H9 (cell line): ENCODE results near the gene ABHD16B. TPM values are rescaled to one million over a fixed set of nuclear protein-coding genes. Genes with fewer than 3 reads are reported as not detected.

ENCODE experiments used
- DNase-seq: peaks from one replicate; pipeline ENCODE4 v3.0.0-alpha.2; 2017
- H2AFZ ChIP-seq: one replicate; pipeline ENCODE4 v1.6.1; 2013; ENCODE audit warnings: mild to moderate bottlenecking, low read length, control low read depth, moderate library complexity
- H2AK5ac ChIP-seq: 2 replicates; pipeline ENCODE4 v1.6.1; 2013; ENCODE audit warnings: low read length, control low read depth, mixed read lengths; ENCODE audit not compliant: insufficient read length
- H2BK120ac ChIP-seq: one replicate; pipeline ENCODE4 v1.6.1; 2013; ENCODE audit warnings: low read depth, mild to moderate bottlenecking, low read length, control low read depth, inconsistent platforms; ENCODE audit not compliant: poor library complexity, severe bottlenecking
- H2BK12ac ChIP-seq: 2 replicates; pipeline ENCODE4 v1.6.1; 2013; ENCODE audit warnings: low read length, control low read depth, mixed read lengths, low read depth; ENCODE audit not compliant: insufficient read length
- H2BK15ac ChIP-seq: 2 replicates; pipeline ENCODE4 v1.6.1; 2013; ENCODE audit warnings: low read depth, low read length, control low read depth
- H2BK20ac ChIP-seq: one replicate; pipeline ENCODE4 v1.6.1; 2013; ENCODE audit warnings: low read depth, mild to moderate bottlenecking, low read length, control low read depth, inconsistent platforms; ENCODE audit not compliant: poor library complexity, severe bottlenecking
- H2BK5ac ChIP-seq: 2 replicates; pipeline ENCODE4 v1.6.1; 2013; ENCODE audit warnings: low read length, control low read depth, mixed read lengths; ENCODE audit not compliant: insufficient read length
- H3K14ac ChIP-seq: 2 replicates; pipeline ENCODE4 v1.6.1; 2013; ENCODE audit warnings: low read length, control low read depth; ENCODE audit not compliant: insufficient read depth
- H3K18ac ChIP-seq: 2 replicates; pipeline ENCODE4 v1.6.1; 2013; ENCODE audit warnings: low read depth, mild to moderate bottlenecking, mixed read lengths, low read length, control low read depth; ENCODE audit not compliant: insufficient read length
- H3K23ac ChIP-seq: 2 replicates; pipeline ENCODE4 v1.6.1; 2013; ENCODE audit warnings: low read length, control low read depth, mixed read lengths, low read depth; ENCODE audit not compliant: insufficient read length
- H3K23me2 ChIP-seq: 2 replicates; pipeline ENCODE4 v1.6.1; 2013; ENCODE audit warnings: low read depth, mild to moderate bottlenecking, mixed read lengths, low read length, control low read depth; ENCODE audit not compliant: insufficient read length, poor library complexity, severe bottlenecking
- H3K27ac ChIP-seq: 2 replicates; pipeline ENCODE4 v1.5.1; 2013; ENCODE audit warnings: low read length, control low read depth, mixed read lengths, low read depth; ENCODE audit not compliant: insufficient read length
- H3K27me3 ChIP-seq: 2 replicates; pipeline ENCODE4 v1.6.1; 2013; ENCODE audit warnings: low read length, control low read depth, inconsistent platforms; ENCODE audit not compliant: insufficient read depth
- H3K4ac ChIP-seq: 2 replicates; pipeline ENCODE4 v1.6.1; 2013; ENCODE audit warnings: low read depth, mild to moderate bottlenecking, control low read depth, inconsistent platforms, low read length, moderate library complexity
- H3K4me1 ChIP-seq: 2 replicates; pipeline ENCODE4 v1.6.1; 2013; ENCODE audit warnings: low read length, control low read depth, inconsistent platforms; ENCODE audit not compliant: insufficient read depth
- H3K4me2 ChIP-seq: 2 replicates; pipeline ENCODE4 v1.6.1; 2013; ENCODE audit warnings: low read length, control low read depth, mixed read lengths; ENCODE audit not compliant: insufficient read length, insufficient read depth
- H3K56ac ChIP-seq: 2 replicates; pipeline ENCODE4 v1.6.1; 2013; ENCODE audit warnings: low read depth, mild to moderate bottlenecking, mixed read lengths, low read length, control low read depth; ENCODE audit not compliant: insufficient read length
- H3K79me1 ChIP-seq: 2 replicates; pipeline ENCODE4 v1.6.1; 2013; ENCODE audit warnings: low read depth, mild to moderate bottlenecking, moderate library complexity, low read length, control low read depth, inconsistent platforms; ENCODE audit not compliant: insufficient read depth, poor library complexity, severe bottlenecking
- H3K79me2 ChIP-seq: 2 replicates; pipeline ENCODE4 v1.6.1; 2013; ENCODE audit warnings: low read length, control low read depth, inconsistent platforms; ENCODE audit not compliant: insufficient read depth
- H3K9ac ChIP-seq: 2 replicates; pipeline ENCODE4 v1.6.1; 2013; ENCODE audit warnings: low read length, control low read depth, mixed read lengths; ENCODE audit not compliant: insufficient read length; ENCODE audit errors: extremely low read depth
- H3K9me3 ChIP-seq: one replicate; pipeline ENCODE4 v1.6.1; 2013; ENCODE audit warnings: low read depth, low read length, inconsistent platforms; ENCODE audit not compliant: control insufficient read depth
- H3T11ph ChIP-seq: one replicate; pipeline ENCODE4 v1.6.1; 2013; ENCODE audit warnings: mild to moderate bottlenecking, low read length, control low read depth, inconsistent platforms
- H4K20me1 ChIP-seq: one replicate; pipeline ENCODE4 v1.6.1; 2013; ENCODE audit not compliant: control insufficient read depth, insufficient read length, insufficient read depth
- H4K5ac ChIP-seq: 2 replicates; pipeline ENCODE4 v1.6.1; 2013; ENCODE audit warnings: low read depth, mild to moderate bottlenecking, mixed read lengths, low read length, control low read depth; ENCODE audit not compliant: insufficient read length
- H4K8ac ChIP-seq: replicated peaks from 2 replicates; pipeline ENCODE4 v1.6.1; 2013; ENCODE audit warnings: low read length, control low read depth, mixed read lengths, low read depth; ENCODE audit not compliant: insufficient read length
- H4K91ac ChIP-seq: 2 replicates; pipeline ENCODE4 v1.6.1; 2013; ENCODE audit warnings: low read depth, mild to moderate bottlenecking, moderate library complexity, mixed read lengths, low read length, control low read depth; ENCODE audit not compliant: insufficient read length
- H3K27ac Mint-ChIP-seq, 3 experiments: 2 replicates in 2 of 3; 3 replicates in 1 of 3; pipeline ENCODE4 v1.8.0; 2020 to 2021; ENCODE audit warnings: mixed read lengths in 3 of 3, mild to moderate bottlenecking in 1 of 3, moderate library complexity in 1 of 3
- H3K27me3 Mint-ChIP-seq: 2 replicates; pipeline ENCODE4 v1.8.0; 2021; ENCODE audit warnings: low read depth, mild to moderate bottlenecking, moderate library complexity, mixed read lengths
- H3K36me3 Mint-ChIP-seq, 3 experiments: 2 replicates in 2 of 3; 3 replicates in 1 of 3; pipeline ENCODE4 v1.8.0; 2020 to 2021; ENCODE audit warnings: low read depth in 3 of 3, mixed read lengths in 3 of 3; ENCODE audit not compliant: insufficient read depth in 1 of 3
- H3K4me1 Mint-ChIP-seq, 2 experiments: 2 replicates each; pipeline ENCODE4 v1.8.0; 2020; ENCODE audit warnings: mixed read lengths in 2 of 2
- H3K4me3 Mint-ChIP-seq, 2 experiments: 2 replicates in 1 of 2; 3 replicates in 1 of 2; pipeline ENCODE4 v1.8.0; 2020 to 2021; ENCODE audit warnings: mild to moderate bottlenecking in 2 of 2, mixed read lengths in 2 of 2, moderate library complexity in 1 of 2
- H3K9me3 Mint-ChIP-seq, 2 experiments: 2 replicates in 1 of 2; 3 replicates in 1 of 2; pipeline ENCODE4 v1.8.0; 2020; ENCODE audit warnings: mild to moderate bottlenecking in 2 of 2, mixed read lengths in 2 of 2, moderate library complexity in 1 of 2
- WGBS: extraction: QIAGEN DNeasy Blood & Tissue Kit; methylation state at CpG from one replicate; pipeline ENCODE4 v1.1.7; 2013; ENCODE audit warnings: missing lambda C conversion rate, low lambda C conversion rate, mixed read lengths; ENCODE audit not compliant: insufficient read length; ENCODE audit errors: extremely low coverage; 5-methylcytosine and 5-hydroxymethylcytosine counted together
- total RNA-seq: library from RNA; stranded (reverse); gene quantifications from 2 replicates; pipeline ENCODE4 v1.2.1, GENCODE V29; 2021
- TF ChIP-seq, protein P1 (sequence below): fragments of 200-600 bp; sonication (generic); conservative IDR thresholded peaks from 3 replicates; pipeline ENCODE4 v1.8.0; 2021; ENCODE audit warnings: antibody characterized with exemption, mild to moderate bottlenecking

ABHD16B gene
- total RNA-seq, 1 experiment from 2014 or later: not detected

DNA sequence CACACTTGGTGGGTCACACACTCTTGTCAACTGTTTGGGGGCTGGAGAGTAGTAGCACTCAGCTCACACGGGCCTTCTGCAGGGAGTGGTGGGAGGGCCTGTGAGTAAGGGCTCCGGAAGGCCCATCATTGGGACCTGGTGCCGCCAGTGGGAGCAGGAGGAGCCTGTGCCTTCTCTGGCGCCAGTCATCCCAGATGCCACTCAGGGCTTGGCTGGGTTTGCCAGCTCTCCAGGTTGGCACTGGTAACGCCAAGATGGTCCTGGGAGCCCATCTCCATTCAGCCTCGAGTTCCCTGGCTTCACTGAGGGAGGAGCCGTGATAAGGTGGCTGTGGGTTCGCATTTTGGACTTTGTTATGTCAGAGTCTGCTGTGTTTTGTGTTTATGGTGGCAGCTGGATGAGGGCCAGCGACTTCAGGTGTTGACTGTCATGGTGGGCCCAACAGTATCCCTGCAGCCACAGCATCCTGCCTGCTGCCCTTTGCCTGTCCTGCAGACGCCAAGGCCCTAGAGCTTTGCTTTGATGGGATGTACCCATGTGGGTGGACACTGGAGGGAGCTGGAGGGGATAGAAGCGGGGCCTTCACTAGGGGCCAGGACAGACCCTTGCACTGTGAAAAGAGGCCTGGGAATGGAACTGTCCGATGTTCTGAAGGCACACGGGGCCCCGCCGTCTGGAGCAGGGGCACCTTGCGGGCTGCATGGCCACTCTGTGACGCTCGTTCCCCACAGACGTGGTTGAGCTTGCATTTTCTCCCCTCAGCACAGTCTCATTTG lies 20.3 kb downstream of the ABHD16B start:
- Histone ChIP-seq H3K23ac (no peak overlapping the region), H3K27me3 (no peaks in the 10 kb centered on the region), H3K79me1 (no peaks in the 10 kb centered on the region), H2BK120ac (no peak overlapping the region), H2AK5ac (no peak overlapping the region), H3K9ac (no peak overlapping the region), H3K9me3 (no peaks in the 10 kb centered on the region), H3K23me2 (no peaks in the 10 kb centered on the region), H3K14ac (no peak overlapping the region), H3K4me2 (no peak overlapping the region), H4K5ac (no peak overlapping the region), H3K4ac (no peak overlapping the region), H4K20me1 (no peaks in the 10 kb centered on the region), H3K27ac (no peak overlapping the region), H4K8ac (no peak overlapping the region), H2BK15ac (no peak overlapping the region), H4K91ac (no peak overlapping the region), H3K18ac (no peak overlapping the region), H3K56ac (no peak overlapping the region), H2BK5ac (no peak overlapping the region), H2BK12ac (no peak overlapping the region), H3K4me1 (no peaks in the 10 kb centered on the region), H2BK20ac (no peak overlapping the region), H3K79me2 (no peaks in the 10 kb centered on the region), H3T11ph (no peak overlapping the region), H2AFZ (no peak overlapping the region)
- no CpG with 5 or more reads among the region's 19 CpGs for WGBS
- Mint-ChIP-seq H3K4me3 (no peak overlapping the region; a peak in 1 of 5 replicates), H3K9me3 (no peaks in the 10 kb centered on the region), H3K27me3 (no peaks in the 10 kb centered on the region), H3K36me3 (peaks cover 25 to 55% (median 51%) of the 10 kb centered on the region in 3 experiments; a peak in 6 of 7 replicates), H3K4me1 (no peaks in the 10 kb centered on the region), H3K27ac (peak overlapping the region in 1 of 3 experiments; percentile 44; a peak in 1 of 7 replicates)
- DNase-seq: no peak
- TF ChIP-seq, protein P1, sequence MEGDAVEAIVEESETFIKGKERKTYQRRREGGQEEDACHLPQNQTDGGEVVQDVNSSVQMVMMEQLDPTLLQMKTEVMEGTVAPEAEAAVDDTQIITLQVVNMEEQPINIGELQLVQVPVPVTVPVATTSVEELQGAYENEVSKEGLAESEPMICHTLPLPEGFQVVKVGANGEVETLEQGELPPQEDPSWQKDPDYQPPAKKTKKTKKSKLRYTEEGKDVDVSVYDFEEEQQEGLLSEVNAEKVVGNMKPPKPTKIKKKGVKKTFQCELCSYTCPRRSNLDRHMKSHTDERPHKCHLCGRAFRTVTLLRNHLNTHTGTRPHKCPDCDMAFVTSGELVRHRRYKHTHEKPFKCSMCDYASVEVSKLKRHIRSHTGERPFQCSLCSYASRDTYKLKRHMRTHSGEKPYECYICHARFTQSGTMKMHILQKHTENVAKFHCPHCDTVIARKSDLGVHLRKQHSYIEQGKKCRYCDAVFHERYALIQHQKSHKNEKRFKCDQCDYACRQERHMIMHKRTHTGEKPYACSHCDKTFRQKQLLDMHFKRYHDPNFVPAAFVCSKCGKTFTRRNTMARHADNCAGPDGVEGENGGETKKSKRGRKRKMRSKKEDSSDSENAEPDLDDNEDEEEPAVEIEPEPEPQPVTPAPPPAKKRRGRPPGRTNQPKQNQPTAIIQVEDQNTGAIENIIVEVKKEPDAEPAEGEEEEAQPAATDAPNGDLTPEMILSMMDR: no peak
